Esophagus muscularis mucosa (tissue), 4 donors: ENCODE data around the gene SIRT7. TPM values are rescaled to one million over a fixed set of nuclear protein-coding genes. Genes with fewer than 3 reads are reported as not detected.

Source experiments
- DNase-seq: peaks from one replicate; pipeline ENCODE4 v3.0.0-alpha.2; 2017; ENCODE audit errors: extremely low spot score
- H3K27ac ChIP-seq, 4 donors: fragments of 200-600 bp; sonication (generic); replicated peaks in 1 of 4; 1 replicate in 3 of 4; 2 replicates in 1 of 4; pipeline ENCODE4 v1.5.1; 2016 to 2019; ENCODE audit warnings: mild to moderate bottlenecking in 1 of 4
- H3K27me3 ChIP-seq, 4 donors: fragments of 200-600 bp; sonication (generic); one replicate each; pipeline versions ENCODE4 v1.5.1 to v1.6.0; 2016 to 2019
- H3K36me3 ChIP-seq, 4 donors: fragments of 200-600 bp; sonication (generic); one replicate each; pipeline ENCODE4 v1.5.1; 2016 to 2019
- H3K4me1 ChIP-seq, 4 donors: fragments of 200-600 bp; sonication (generic); one replicate each; pipeline ENCODE4 v1.5.1; 2016 to 2019
- H3K4me3 ChIP-seq, 4 donors: fragments of 200-600 bp; sonication (generic); 1 replicate in 2 of 4; 2 replicates in 2 of 4; pipeline ENCODE4 v1.5.1; 2016 to 2019; ENCODE audit warnings: mild to moderate bottlenecking in 4 of 4, moderate library complexity in 1 of 4
- H3K9me3 ChIP-seq, 4 donors: fragments of 200-600 bp; sonication (generic); 1 replicate in 3 of 4; 2 replicates in 1 of 4; pipeline ENCODE4 v1.5.1; 2016 to 2019
- CTCF ChIP-seq, 3 experiments: fragments of 200-600 bp in 2 of 3; fragments of 450-650 bp in 1 of 3; sonication (generic) in 2 of 3; IDR thresholded peaks; one replicate each; pipeline ENCODE4 v1.5.1; 2017 to 2019; ENCODE audit warnings: antibody characterized with exemption in 3 of 3, mild to moderate bottlenecking in 2 of 3, moderate library complexity in 1 of 3
- EP300 ChIP-seq: sonication (generic); formaldehyde crosslinking; IDR thresholded peaks from one replicate; pipeline ENCODE4 v1.6.1; 2017; ENCODE audit warnings: antibody characterized with exemption
- POLR2A ChIP-seq: fragments of 450-650 bp; IDR thresholded peaks from one replicate; pipeline ENCODE4 v1.6.1; 2017; ENCODE audit warnings: antibody characterized with exemption, moderate library complexity, mild to moderate bottlenecking, low read depth
- POLR2AphosphoS5 ChIP-seq, 2 donors: sonication (generic); formaldehyde crosslinking; IDR thresholded peaks; one replicate each; pipeline ENCODE4 v1.6.1; 2017; ENCODE audit warnings: antibody characterized with exemption in 2 of 2
- WGBS: methylation state at CpG from one replicate; pipeline ENCODE4 v1.1.5; 2018; 5-methylcytosine and 5-hydroxymethylcytosine counted together
- intact Hi-C: fragments of 100-400 bp; cut with DNase I; formaldehyde crosslinking; loops from one replicate; pipeline ENCODE4 v1.15.1; 2023
- total RNA-seq, 4 donors: library from RNA; depleted of rRNA; stranded (reverse); fragments of >200 nt; gene quantifications; one replicate each; pipeline versions ENCODE4 v1.1.0 to v1.2.1, GENCODE V29; 2016

Gene SIRT7
- total RNA-seq, 4 donors from 2014 or later = 13.9 to 27.0 (median 19.9) TPM

DNA sequence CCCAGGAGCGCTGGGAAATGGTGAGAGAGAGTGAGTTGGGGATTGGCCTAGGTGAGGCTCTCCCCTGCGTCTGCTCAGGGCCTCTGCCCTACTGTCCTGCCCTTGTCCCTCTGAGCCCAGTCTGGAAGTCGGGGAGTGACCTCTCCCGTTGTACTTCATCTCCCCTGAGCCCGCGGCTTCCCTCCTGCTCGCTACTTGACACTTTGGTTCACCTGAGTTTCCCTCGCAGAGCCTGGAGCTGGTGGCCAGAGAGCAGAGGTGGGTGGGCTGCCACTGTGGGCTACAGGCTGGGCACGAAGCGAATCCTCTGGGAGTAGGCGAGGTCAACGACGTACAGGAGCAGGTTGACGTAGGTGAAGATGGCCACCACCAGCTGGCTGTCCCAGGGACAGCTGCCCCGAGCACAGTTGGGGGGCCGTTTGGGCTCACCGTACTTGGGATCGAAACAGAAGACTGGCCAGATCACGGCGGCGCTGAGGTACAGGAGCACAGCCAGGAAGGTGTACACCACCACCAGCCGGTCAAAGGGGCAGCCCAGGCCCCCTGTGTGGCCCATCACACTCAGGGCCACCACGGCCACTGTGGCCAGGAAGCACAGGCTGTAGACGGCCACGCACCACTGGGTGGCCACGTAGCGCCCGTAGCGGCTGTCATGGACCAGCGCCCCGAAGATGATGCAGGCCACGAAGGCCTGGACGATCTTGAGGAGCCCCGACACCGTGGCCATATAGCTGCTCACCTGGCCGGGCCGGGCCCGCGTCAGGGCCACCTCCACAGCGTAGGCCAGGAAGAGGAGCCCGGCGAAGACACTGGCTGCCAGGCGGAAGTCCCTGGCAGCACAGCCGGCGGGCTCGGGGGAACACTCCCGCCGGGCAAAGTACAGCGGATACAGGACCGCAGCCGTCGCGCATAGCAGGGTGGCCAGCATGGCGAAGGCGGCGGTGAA lies 22.8 kb upstream of the SIRT7 start:
- intact Hi-C loops = no loop called here
- peaks cover 21 to 34% (median 30%) of the 10 kb centered on the region in 4 donors for H3K4me1 ChIP-seq
- H3K27me3 ChIP-seq = peaks cover 0 to 56% (median 12%) of the 10 kb centered on the region in 4 donors
- H3K9me3 ChIP-seq = no peaks in the 10 kb centered on the region
- no peak for TF ChIP-seq POLR2AphosphoS5 (IDR thresholded peaks at IDR 0.05)
- DNase-seq = no peak
- no peak overlapping the region for H3K4me3 ChIP-seq
- WGBS = 93% methylated on average over 36 of the region's 56 CpGs
- H3K36me3 ChIP-seq = no peaks in the 10 kb centered on the region
- H3K27ac ChIP-seq = no peak overlapping the region

- no peak for DNase-seq
- 41% methylated on average over 4 of the region's 21 CpGs for WGBS
- H3K4me1 ChIP-seq = peaks cover 21 to 34% (median 30%) of the 10 kb centered on the region in 4 donors
- H3K4me3 ChIP-seq = no peak overlapping the region
- H3K27me3 ChIP-seq = peaks cover 0 to 54% (median 12%) of the 10 kb centered on the region in 4 donors
- intact Hi-C loops = no loop called here
- H3K9me3 ChIP-seq = no peaks in the 10 kb centered on the region
- H3K36me3 ChIP-seq = no peaks in the 10 kb centered on the region
- H3K27ac ChIP-seq = no peak overlapping the region
- no peak for TF ChIP-seq POLR2AphosphoS5 (IDR thresholded peaks at IDR 0.05)
- no peak for TF ChIP-seq POLR2A
- TF ChIP-seq CTCF (IDR thresholded peaks at IDR 0.05) = no peak
- no peak for TF ChIP-seq EP300
Measured at GRCh38 chr17:81939881-81940385, 22.0 kb upstream of the SIRT7 start.

- intact Hi-C loops = no loop called here
- WGBS = 83% methylated on average over 2 of the region's 15 CpGs
- H3K27ac ChIP-seq = no peak overlapping the region
- no peak overlapping the region for H3K4me3 ChIP-seq
- TF ChIP-seq POLR2A (no peak), CTCF (IDR thresholded peaks at IDR 0.05) (no peak), EP300 (no peak), POLR2AphosphoS5 (IDR thresholded peaks at IDR 0.05) (no peak)
- H3K36me3 ChIP-seq = no peaks in the 10 kb centered on the region
- no peaks in the 10 kb centered on the region for H3K9me3 ChIP-seq
- H3K27me3 ChIP-seq = peaks cover 0 to 49% (median 12%) of the 10 kb centered on the region in 4 donors
- DNase-seq = no peak
- peaks cover 21 to 34% (median 30%) of the 10 kb centered on the region in 4 donors for H3K4me1 ChIP-seq
Measured at GRCh38 chr17:81939218-81939617, 21.2 kb upstream of the SIRT7 start.

GRCh38 chr17:81935709-81936084 lies 17.7 kb upstream of the SIRT7 start:
- intact Hi-C loops = no loop called here
- TF ChIP-seq POLR2A (no peak), CTCF (IDR thresholded peaks at IDR 0.05) (no peak), EP300 (no peak), POLR2AphosphoS5 (IDR thresholded peaks at IDR 0.05) (no peak)
- DNase-seq = no peak
- Histone ChIP-seq H3K4me3 (no peak overlapping the region), H3K27ac (no peak overlapping the region), H3K4me1 (peaks cover 21 to 26% (median 23%) of the 10 kb centered on the region in 4 donors), H3K36me3 (no peaks in the 10 kb centered on the region), H3K9me3 (no peaks in the 10 kb centered on the region), H3K27me3 (peaks cover 0 to 22% (median 0%) of the 10 kb centered on the region in 4 donors)
- WGBS = 77% methylated on average over 4 of the region's 6 CpGs
